Liver (tissue), 9 donors: ENCODE data around the gene MED26. TPM values are rescaled to one million over a fixed set of nuclear protein-coding genes. Genes with fewer than 3 reads are reported as not detected.

ENCODE experiments used
- DNase-seq: peaks from one replicate; pipeline ENCODE4 v3.0.0-alpha.2; 2017; ENCODE audit warnings: low spot score
- H3K27ac ChIP-seq, 2 donors: one replicate each; pipeline ENCODE4 v1.7.0; 2013; ENCODE audit warnings: inconsistent platforms in 2 of 2, low read length in 2 of 2, control low read depth in 1 of 2, low read depth in 1 of 2, mild to moderate bottlenecking in 1 of 2
- H3K27me3 ChIP-seq, 4 donors: one replicate each; pipeline versions ENCODE4 v1.6.1 to v1.7.0; 2013; ENCODE audit warnings: low read length in 3 of 4, inconsistent platforms in 1 of 4, mild to moderate bottlenecking in 1 of 4, moderate library complexity in 1 of 4; ENCODE audit not compliant: control insufficient read depth in 4 of 4, insufficient read depth in 4 of 4
- H3K36me3 ChIP-seq, 4 donors: one replicate each; pipeline versions ENCODE4 v1.6.1 to v1.7.0; 2013; ENCODE audit warnings: low read length in 3 of 4, mild to moderate bottlenecking in 3 of 4, low read depth in 1 of 4, moderate library complexity in 1 of 4; ENCODE audit not compliant: control insufficient read depth in 4 of 4, insufficient read depth in 3 of 4
- H3K4me1 ChIP-seq, 4 donors: one replicate each; pipeline versions ENCODE4 v1.6.1 to v1.7.0; 2013; ENCODE audit warnings: low read length in 3 of 4, mild to moderate bottlenecking in 3 of 4, moderate library complexity in 1 of 4; ENCODE audit not compliant: control insufficient read depth in 4 of 4, insufficient read depth in 4 of 4
- H3K4me3 ChIP-seq, 3 donors: one replicate each; pipeline versions ENCODE4 v1.6.1 to v1.7.0; 2013; ENCODE audit warnings: low read length in 3 of 3, control low read depth in 1 of 3, low read depth in 1 of 3, mild to moderate bottlenecking in 1 of 3
- H3K9ac ChIP-seq, 2 donors: one replicate each; pipeline ENCODE4 v1.7.0; 2013; ENCODE audit warnings: low read length in 2 of 2, mild to moderate bottlenecking in 2 of 2, moderate library complexity in 2 of 2, control low read depth in 1 of 2, low read depth in 1 of 2
- H3K9me3 ChIP-seq, 4 donors: one replicate each; pipeline versions ENCODE4 v1.6.1 to v1.7.0; 2013; ENCODE audit warnings: low read length in 3 of 4; ENCODE audit not compliant: control insufficient read depth in 4 of 4
- EGR1 ChIP-seq, 2 donors: IDR thresholded peaks; 2 replicates each; pipeline ENCODE4 v1.6.1; 2016 to 2018; ENCODE audit warnings: antibody characterized with exemption in 2 of 2, low read depth in 2 of 2
- FOXA1 ChIP-seq: IDR thresholded peaks from 2 replicates; pipeline ENCODE4 v1.6.1; 2016; ENCODE audit warnings: antibody characterized with exemption
- FOXA2 ChIP-seq: IDR thresholded peaks from 2 replicates; pipeline ENCODE4 v1.6.1; 2016; ENCODE audit warnings: antibody characterized with exemption
- GABPA ChIP-seq, 2 donors: IDR thresholded peaks in 1 of 2; conservative IDR thresholded peaks in 1 of 2; 2 replicates each; pipeline ENCODE4 v1.6.1; 2016; ENCODE audit warnings: antibody characterized with exemption in 2 of 2, mild to moderate bottlenecking in 1 of 2, moderate library complexity in 1 of 2
- HNF4A ChIP-seq, 2 donors: conservative IDR thresholded peaks; 2 replicates each; pipeline ENCODE4 v1.6.1; 2016; ENCODE audit warnings: antibody characterized with exemption in 2 of 2, mild to moderate bottlenecking in 2 of 2
- HNF4G ChIP-seq: IDR thresholded peaks from 2 replicates; pipeline ENCODE4 v1.6.1; 2016; ENCODE audit warnings: antibody characterized with exemption
- JUND ChIP-seq, 2 donors: IDR thresholded peaks; 2 replicates each; pipeline ENCODE4 v1.6.1; 2016; ENCODE audit warnings: antibody characterized with exemption in 2 of 2
- NR2F2 ChIP-seq: IDR thresholded peaks from 2 replicates; pipeline ENCODE4 v1.6.1; 2016; ENCODE audit warnings: antibody characterized with exemption
- RAD21 ChIP-seq, 2 donors: IDR thresholded peaks; 2 replicates each; pipeline ENCODE4 v1.6.1; 2016; ENCODE audit warnings: antibody characterized with exemption in 2 of 2, mild to moderate bottlenecking in 2 of 2
- RXRA ChIP-seq, 2 donors: IDR thresholded peaks; 2 replicates each; pipeline ENCODE4 v1.6.1; 2017 to 2018; ENCODE audit warnings: antibody characterized with exemption in 2 of 2, mild to moderate bottlenecking in 1 of 2
- SP1 ChIP-seq: IDR thresholded peaks from 2 replicates; pipeline ENCODE4 v1.6.1; 2018; ENCODE audit warnings: antibody characterized with exemption, mild to moderate bottlenecking
- TAF1 ChIP-seq: conservative IDR thresholded peaks from 2 replicates; pipeline ENCODE4 v1.6.1; 2016; ENCODE audit warnings: antibody characterized with exemption, mild to moderate bottlenecking
- YY1 ChIP-seq: IDR thresholded peaks from 2 replicates; pipeline ENCODE4 v1.6.1; 2016; ENCODE audit warnings: antibody characterized with exemption, mild to moderate bottlenecking
- WGBS: extraction: QIAGEN DNeasy Blood & Tissue Kit; methylation state at CpG from one replicate; pipeline ENCODE4 v1.1.7; 2013; 5-methylcytosine and 5-hydroxymethylcytosine counted together
- polyA plus RNA-seq, 2 donors: library from polyadenylated mRNA; stranded (reverse) in 1 of 2; unstranded in 1 of 2; fragments of 200-250 nt in 1 of 2; fragments of >200 nt in 1 of 2; fragmentation: Nextera tagmentation in 1 of 2; extraction: Ambion mirVana in 1 of 2; gene quantifications; one replicate each; pipeline versions ENCODE4 v1.2.1 to v1.2.3, GENCODE V29; 2013 to 2015
- total RNA-seq, 2 donors: library from RNA; depleted of rRNA; stranded (reverse); fragments of >200 nt; gene quantifications; one replicate each; pipeline ENCODE4 v1.2.3, GENCODE V29; 2014
- TF ChIP-seq, protein P1 (sequence below): IDR thresholded peaks from 2 replicates; pipeline ENCODE4 v1.6.1; 2016; ENCODE audit warnings: antibody characterized with exemption
- TF ChIP-seq, protein P2 (sequence below): fragments of 150-350 bp; IDR thresholded peaks from 2 replicates; pipeline ENCODE4 v1.5.1; 2017; ENCODE audit warnings: improper control_type of control experiment, low read depth, low read length; ENCODE audit not compliant: missing input control
- TF ChIP-seq, protein P3 (sequence below): IDR thresholded peaks from 2 replicates; pipeline ENCODE4 v1.6.1; 2016; ENCODE audit warnings: antibody characterized with exemption
- TF ChIP-seq, protein P4 (sequence below): IDR thresholded peaks from 2 replicates; pipeline ENCODE4 v1.6.1; 2016; ENCODE audit warnings: antibody characterized with exemption
- TF ChIP-seq, protein P5 (sequence below): IDR thresholded peaks from 2 replicates; pipeline ENCODE4 v1.6.1; 2016; ENCODE audit warnings: antibody characterized with exemption, mild to moderate bottlenecking
- donor health status: healthy.
- donor health status: healthy.
- donor health status: healthy.
- donor health status: healthy.
- donor health status: healthy.

Gene MED26
- total and polyA plus RNA-seq, 4 donors, result 1.5 to 3.8 (median 3.2) TPM

DNA sequence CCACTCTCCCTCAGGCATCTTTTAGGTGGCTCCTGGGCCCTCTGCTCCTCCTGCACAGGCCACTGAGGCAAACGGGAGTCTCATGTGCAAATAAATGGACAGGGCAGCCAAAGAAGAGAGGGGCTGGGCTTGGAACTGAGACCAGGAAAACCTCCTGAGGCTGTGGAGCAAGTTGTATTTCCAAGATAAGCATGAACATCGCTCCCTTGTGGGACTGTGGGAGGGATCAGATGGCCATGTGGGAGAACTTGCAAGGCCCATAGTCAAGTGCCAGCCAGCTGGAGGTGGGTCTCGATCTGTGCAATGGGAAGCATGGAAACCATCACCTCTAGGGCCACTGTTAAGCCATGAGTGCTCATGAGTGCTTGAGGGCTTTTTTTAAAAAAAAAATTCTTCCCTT, 24.9 kb downstream of the MED26 start (continued):
- TF ChIP-seq, protein P1, sequence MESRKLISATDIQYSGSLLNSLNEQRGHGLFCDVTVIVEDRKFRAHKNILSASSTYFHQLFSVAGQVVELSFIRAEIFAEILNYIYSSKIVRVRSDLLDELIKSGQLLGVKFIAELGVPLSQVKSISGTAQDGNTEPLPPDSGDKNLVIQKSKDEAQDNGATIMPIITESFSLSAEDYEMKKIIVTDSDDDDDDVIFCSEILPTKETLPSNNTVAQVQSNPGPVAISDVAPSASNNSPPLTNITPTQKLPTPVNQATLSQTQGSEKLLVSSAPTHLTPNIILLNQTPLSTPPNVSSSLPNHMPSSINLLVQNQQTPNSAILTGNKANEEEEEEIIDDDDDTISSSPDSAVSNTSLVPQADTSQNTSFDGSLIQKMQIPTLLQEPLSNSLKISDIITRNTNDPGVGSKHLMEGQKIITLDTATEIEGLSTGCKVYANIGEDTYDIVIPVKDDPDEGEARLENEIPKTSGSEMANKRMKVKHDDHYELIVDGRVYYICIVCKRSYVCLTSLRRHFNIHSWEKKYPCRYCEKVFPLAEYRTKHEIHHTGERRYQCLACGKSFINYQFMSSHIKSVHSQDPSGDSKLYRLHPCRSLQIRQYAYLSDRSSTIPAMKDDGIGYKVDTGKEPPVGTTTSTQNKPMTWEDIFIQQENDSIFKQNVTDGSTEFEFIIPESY, result no peak
- TF ChIP-seq, protein P2, sequence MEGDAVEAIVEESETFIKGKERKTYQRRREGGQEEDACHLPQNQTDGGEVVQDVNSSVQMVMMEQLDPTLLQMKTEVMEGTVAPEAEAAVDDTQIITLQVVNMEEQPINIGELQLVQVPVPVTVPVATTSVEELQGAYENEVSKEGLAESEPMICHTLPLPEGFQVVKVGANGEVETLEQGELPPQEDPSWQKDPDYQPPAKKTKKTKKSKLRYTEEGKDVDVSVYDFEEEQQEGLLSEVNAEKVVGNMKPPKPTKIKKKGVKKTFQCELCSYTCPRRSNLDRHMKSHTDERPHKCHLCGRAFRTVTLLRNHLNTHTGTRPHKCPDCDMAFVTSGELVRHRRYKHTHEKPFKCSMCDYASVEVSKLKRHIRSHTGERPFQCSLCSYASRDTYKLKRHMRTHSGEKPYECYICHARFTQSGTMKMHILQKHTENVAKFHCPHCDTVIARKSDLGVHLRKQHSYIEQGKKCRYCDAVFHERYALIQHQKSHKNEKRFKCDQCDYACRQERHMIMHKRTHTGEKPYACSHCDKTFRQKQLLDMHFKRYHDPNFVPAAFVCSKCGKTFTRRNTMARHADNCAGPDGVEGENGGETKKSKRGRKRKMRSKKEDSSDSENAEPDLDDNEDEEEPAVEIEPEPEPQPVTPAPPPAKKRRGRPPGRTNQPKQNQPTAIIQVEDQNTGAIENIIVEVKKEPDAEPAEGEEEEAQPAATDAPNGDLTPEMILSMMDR, result no peak
- TF ChIP-seq FOXA1 (no peak), FOXA2 (no peak)

DNA sequence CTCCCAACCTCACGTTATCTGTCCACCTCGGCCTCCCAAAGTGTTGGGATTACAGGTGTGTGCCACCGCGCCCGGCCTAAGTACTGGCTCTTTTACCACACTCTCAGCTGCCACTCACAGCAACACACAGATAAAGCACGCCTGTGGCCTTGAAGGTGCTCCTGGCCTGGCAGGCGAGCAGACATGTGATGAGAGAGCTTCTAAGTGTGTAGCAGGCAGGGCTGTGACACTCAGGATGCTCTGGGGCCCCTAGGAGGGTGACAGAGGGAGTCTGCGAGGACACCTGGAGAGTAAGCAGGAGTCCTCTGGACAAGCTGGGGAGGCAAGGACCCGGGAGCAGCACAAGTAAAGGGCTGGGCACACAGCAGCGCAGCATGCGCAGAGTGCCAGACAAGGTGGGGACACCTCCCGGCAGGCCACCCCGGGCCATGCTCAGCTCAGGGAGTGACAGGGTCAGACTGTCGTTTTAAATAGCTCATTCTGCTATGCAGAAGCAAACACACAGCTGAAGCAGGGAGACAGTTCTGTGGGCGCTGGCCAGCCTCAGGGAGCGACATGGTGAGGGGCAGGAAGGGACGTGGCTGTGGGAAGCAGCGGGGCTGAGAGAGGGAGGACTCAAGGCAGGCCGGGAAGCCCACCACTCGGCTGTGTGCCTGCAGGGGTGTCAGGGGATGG, 26.5 kb downstream of the MED26 start:
- Histone ChIP-seq H3K27ac (no peak overlapping the region), H3K4me1 (peaks cover 0 to 6% (median 5%) of the 10 kb centered on the region in 4 donors), H3K36me3 (no peaks in the 10 kb centered on the region), H3K9ac (no peak overlapping the region), H3K27me3 (no peaks in the 10 kb centered on the region), H3K9me3 (no peaks in the 10 kb centered on the region), H3K4me3 (no peak overlapping the region)
- WGBS, result 96% methylated on average over 20 of the region's 20 CpGs
- no peak for DNase-seq
- TF ChIP-seq RXRA (IDR thresholded peaks at IDR 0.05) (no peak), YY1 (no peak), FOXA1 (no peak), EGR1 (IDR thresholded peaks at IDR 0.05; ENCODE audit: low read depth in 2 of 2) (no peak), RAD21 (IDR thresholded peaks at IDR 0.05) (no peak), HNF4G (no peak), TAF1 (no peak), GABPA (IDR thresholded peaks at IDR 0.05 in 1 of 2, conservative IDR thresholded peaks at IDR 0.05 in 1 of 2) (no peak), NR2F2 (no peak), JUND (IDR thresholded peaks at IDR 0.05) (no peak), HNF4A (conservative IDR thresholded peaks at IDR 0.05) (no peak), SP1 (no peak), FOXA2 (no peak)
- TF ChIP-seq, protein P2, result no peak
- TF ChIP-seq, protein P3, sequence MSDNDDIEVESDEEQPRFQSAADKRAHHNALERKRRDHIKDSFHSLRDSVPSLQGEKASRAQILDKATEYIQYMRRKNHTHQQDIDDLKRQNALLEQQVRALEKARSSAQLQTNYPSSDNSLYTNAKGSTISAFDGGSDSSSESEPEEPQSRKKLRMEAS, result no peak
- TF ChIP-seq, protein P4, sequence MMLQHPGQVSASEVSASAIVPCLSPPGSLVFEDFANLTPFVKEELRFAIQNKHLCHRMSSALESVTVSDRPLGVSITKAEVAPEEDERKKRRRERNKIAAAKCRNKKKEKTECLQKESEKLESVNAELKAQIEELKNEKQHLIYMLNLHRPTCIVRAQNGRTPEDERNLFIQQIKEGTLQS, result no peak
- TF ChIP-seq, protein P5, sequence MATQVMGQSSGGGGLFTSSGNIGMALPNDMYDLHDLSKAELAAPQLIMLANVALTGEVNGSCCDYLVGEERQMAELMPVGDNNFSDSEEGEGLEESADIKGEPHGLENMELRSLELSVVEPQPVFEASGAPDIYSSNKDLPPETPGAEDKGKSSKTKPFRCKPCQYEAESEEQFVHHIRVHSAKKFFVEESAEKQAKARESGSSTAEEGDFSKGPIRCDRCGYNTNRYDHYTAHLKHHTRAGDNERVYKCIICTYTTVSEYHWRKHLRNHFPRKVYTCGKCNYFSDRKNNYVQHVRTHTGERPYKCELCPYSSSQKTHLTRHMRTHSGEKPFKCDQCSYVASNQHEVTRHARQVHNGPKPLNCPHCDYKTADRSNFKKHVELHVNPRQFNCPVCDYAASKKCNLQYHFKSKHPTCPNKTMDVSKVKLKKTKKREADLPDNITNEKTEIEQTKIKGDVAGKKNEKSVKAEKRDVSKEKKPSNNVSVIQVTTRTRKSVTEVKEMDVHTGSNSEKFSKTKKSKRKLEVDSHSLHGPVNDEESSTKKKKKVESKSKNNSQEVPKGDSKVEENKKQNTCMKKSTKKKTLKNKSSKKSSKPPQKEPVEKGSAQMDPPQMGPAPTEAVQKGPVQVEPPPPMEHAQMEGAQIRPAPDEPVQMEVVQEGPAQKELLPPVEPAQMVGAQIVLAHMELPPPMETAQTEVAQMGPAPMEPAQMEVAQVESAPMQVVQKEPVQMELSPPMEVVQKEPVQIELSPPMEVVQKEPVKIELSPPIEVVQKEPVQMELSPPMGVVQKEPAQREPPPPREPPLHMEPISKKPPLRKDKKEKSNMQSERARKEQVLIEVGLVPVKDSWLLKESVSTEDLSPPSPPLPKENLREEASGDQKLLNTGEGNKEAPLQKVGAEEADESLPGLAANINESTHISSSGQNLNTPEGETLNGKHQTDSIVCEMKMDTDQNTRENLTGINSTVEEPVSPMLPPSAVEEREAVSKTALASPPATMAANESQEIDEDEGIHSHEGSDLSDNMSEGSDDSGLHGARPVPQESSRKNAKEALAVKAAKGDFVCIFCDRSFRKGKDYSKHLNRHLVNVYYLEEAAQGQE, result no peak
- TF ChIP-seq, protein P1, result no peak
